GM18868 (cell line): ENCODE results near the gene SLC9A2.

ENCODE experiments used
- ATAC-seq: cut with Tn5 transposase; IDR thresholded peaks from one replicate; pipeline ENCODE4 v1.9.1; 2021; ENCODE audit warnings: mild to moderate bottlenecking, moderate library complexity; ENCODE audit not compliant: unreplicated experiment

SLC9A2 gene

DNA sequence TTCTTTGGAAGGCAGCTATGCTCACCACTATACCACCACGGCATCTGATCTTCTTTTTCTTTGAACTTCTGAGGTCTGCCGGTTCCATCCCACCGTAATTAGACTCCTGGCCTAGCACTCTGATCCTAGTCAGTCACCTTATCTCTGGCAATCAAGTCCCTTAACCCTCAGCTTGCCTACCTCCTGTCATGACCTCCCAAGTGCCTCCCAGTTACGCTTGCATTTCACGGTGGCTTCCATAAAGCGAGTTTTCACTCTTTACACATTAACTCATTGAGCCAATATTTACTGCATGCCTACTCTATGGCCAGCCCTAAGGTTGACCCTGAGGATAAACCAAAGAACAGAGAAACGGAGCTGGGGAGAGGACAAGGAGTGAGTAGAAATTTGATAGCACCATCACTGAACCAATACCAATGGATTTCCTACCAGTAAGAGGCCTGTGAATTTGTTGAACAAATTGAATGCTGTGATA lies 104.7 kb downstream of the SLC9A2 start:
- no peak for ATAC-seq

DNA sequence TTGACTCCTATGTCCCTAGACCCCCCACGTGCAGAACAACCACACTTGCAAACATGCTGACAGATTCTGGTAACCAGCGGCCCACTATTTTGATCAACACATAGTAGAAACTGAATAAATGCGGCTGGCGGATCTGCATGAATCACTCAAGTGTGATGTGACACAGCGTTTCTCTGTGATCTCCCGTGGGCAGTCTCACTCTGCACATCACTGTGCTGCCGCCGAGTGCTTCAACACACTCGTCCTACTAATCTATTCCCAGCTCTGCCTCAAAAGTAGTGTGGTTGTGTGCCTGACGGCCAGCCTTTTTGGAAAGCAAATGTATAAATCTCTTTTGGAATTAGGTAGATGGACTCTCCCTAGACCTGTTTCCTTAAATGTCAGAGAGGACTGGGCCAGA lies 105.2 kb downstream of the SLC9A2 start:
- no peak for ATAC-seq

DNA sequence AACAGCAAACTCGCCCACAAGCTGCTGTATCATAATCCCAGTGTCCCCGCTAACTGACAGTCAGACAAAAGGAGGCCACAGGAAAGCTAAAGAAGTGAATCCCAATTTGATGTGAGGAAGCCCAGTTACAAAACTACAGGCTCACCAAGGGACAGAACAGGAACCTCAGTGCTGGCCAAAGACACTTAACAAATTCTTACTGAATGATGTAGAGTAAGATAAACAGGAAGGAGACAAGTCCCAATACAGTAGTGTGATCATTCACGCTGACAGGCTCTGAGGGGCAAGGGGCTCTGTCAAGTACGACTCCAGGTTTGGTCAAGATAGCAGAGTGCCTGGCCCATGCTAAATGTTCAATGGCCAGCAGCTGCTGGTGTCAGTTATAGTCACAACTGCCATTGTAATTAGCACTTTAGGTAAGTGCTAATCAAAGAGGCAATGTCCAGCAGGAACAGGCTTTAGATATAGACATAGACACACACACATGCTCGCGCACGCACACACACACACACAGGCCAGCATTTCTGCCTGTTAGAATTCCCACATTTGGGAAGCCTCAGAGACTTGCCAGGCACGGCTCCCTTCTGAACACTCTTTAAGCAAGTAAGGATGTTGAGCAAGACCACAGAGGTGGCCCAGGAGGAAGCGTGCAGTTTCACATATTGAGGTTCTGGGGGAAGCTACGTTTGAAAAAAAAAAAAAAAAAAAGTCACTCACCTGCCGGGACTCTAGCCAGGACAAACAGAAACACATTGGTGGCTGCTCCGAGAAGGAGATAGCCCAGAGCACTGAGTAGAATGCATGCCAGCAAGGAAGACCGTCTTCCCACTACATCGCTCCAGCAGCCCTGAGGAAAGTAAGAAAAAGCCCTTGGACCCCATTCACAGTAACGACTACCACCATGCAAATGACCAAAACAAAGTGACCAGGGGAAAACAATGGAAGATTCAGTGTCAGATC lies 107.1 kb downstream of the SLC9A2 start:
- ATAC-seq: no peak

DNA sequence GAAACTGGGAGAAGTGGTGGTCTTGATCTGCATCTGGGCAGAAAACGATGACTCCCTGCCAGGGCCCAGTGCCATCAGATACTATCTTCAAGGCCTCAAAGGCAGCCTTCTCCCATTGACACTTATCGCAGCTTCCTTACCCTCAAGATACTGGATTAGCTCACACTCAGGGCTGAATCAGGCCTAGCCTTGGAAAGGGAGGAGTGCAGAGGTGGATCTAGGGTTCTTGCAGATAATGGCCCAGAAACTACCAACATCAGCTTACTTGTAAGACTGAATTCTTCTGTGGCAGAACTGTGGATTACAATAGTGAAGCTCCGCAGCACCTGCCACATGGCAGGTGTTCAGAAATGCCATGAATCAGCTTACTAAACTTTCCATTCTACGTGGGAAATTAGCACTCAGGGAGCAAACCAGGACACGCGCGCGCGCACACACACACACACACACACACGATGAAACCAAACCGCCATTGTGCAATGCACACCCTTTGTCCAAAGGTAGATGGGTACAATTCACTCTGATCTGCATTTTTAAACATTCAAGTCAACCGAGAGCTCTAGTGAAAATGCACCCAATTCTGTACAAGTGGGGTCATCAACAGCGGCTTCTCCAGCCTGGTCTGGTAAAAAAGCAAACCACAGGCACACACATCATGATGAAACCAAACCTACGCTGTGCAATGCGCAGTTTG lies 116.2 kb downstream of the SLC9A2 start:
- ATAC-seq: no peak

DNA sequence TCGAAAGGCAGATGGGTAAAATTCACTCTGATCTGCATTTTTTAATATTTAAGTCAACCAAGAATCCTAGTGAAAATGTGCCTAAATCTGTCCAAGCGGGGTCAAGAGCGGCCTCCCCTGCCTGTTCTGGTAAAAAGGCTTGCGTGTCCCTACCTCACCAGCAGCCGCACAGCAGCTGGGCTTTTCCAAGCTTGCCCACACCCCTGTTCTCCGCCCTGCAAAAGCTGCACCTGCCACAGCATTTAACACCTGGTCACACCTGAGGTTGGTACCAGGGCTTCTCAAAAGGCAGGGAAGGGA lies 116.7 kb downstream of the SLC9A2 start:
- ATAC-seq: peak; percentile 30

DNA sequence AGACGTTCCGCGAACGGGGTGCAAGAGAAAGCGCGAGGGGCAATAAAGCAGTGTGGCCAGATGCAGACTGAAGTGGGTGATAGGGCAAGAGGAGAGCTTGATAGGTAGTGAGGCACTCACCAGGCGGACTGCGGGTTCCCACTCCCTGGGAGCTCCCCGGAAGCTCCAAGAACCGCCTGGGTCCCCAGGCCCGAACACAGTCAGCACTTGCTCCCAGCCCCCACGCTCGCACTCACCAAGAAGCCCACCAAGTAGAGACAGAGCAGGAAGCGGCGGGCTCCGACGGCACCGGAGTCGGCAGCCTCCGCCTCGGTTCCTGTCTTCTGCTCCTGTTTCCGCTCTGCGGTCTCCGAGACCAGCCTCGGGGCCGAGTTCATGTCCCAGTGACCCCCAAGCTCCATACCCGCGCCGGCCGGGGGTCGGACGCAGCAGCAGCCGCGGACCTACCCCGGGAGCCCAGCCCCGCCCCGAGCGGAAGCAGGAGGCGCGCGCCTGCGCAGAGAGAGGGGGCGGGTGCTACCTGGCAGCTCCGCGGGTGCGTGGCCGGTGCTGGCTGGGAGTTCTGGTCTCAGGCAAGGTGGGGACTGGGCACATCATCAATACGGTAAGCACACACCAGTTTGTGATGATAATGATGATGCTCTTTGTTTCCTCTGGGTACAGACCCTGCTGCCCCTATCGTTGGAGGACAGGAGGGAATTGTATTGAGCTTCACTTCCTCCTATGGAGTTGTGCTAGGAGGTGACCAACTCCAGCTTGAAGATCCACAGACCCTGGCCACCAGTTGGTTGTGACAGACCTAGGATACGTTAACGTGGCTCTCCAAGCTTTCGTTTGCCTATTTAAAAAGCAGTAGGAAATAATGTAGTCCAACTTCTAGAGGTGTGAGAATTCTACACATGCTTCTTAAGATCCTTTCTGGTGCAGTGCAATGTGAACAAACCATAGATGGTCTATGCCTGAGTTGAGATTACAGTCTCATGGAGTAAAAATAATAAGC lies 117.4 kb downstream of the SLC9A2 start:
- peak; percentile 91 for ATAC-seq

DNA sequence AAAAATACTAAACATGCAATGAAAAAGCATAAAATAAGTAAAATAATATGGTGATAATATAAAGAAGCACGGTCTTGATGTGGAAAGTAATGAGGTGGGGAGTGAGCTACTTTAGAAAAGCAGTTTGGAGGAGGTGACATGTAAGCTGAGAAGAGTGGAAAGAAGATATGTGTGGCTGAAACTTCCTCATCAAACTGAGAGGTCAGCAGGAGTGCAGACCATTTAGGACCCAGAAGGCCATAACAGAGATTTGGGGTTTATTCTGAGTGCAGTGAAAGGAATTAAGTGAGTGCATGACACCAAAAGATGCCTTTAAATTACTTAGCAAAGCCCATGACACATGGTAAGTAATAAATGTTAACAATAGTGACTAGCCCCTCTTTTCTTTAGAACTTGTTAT lies 118.1 kb downstream of the SLC9A2 start:
- ATAC-seq: peak; percentile 47

DNA sequence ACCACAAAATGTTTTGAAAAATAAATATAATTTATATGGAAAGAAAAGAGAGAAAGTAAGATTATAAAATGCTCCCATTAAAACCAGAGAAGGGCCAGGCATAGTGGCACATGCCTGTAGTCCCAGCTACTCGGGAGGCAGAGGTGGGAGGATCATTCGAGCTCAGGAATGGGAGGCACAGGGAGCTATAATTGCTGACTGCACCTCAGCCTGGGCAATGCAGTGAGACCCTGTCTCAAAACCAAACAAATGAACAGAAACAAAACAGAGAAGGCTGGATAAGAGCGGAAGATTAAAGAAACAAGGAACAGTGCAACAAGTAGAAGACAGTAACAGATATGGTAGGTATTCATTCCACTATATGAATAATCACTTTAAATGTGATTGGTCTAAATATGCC lies 123.9 kb downstream of the SLC9A2 start:
- no peak for ATAC-seq

DNA sequence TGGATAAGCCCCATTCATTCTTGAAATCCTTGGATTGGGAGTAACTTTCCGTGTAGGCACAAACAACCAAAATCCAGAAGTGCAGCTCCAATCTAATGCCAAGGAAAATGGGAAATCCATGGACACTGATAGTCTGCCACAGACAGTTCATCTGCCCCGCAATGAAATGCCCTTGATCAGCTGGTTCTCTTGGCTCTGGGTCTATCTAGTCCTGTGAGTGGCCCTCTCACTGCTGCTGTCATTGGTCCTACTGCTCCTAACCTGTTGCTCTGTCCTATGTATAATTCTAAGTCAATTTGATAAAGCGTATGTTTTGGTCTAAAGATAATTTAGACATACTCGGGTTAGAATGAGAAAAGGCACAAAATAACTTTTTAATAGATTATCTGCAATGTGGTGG lies 128.8 kb downstream of the SLC9A2 start:
- ATAC-seq: no peak

DNA sequence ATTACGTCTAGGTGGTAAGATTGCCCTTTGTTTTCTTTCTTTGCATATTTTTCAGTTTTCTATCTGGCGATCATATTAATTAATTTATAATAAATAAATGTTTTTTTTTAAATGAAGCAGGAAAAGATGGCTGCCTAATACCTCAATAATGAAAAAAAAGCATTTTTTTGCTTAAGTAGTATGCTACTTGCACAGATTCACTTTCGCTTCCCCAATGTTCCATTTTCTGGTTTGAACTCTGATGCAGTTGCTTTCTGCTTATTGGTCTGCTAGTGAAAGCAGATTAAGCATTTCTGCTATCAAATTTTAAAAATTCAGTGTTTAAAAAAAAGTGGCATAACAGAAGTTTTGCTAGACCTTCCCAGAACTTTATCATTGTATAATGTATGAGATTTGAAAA lies 130.6 kb downstream of the SLC9A2 start:
- peak; percentile 88 for ATAC-seq

DNA sequence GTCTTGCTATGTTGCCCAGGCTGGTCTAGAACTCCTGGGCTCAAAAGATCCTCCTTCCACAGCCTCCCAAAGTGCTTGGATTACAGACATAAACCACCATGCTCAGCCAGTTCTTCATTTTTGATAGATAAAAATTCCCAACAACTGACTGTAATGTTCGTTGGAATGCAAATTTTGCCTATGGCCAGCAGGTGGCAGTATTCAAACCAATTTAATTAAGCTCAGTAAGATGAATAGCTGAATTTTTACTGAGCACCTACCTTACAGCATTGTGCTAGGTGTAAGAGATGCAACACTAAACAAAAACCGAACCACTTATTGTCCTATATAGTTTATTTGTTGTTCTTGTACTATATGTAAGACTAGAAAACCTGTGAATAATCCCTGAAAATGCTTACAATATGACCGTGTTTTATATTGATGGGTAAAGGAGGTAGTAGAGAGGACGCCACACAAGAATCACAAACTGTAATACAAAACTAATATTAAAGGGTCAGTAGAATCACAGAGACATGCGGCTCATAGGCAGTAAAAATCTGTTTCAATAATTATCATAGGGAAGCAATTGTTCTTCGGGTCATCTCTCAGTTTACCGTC lies 134.3 kb downstream of the SLC9A2 start:
- peak; percentile 55 for ATAC-seq

DNA sequence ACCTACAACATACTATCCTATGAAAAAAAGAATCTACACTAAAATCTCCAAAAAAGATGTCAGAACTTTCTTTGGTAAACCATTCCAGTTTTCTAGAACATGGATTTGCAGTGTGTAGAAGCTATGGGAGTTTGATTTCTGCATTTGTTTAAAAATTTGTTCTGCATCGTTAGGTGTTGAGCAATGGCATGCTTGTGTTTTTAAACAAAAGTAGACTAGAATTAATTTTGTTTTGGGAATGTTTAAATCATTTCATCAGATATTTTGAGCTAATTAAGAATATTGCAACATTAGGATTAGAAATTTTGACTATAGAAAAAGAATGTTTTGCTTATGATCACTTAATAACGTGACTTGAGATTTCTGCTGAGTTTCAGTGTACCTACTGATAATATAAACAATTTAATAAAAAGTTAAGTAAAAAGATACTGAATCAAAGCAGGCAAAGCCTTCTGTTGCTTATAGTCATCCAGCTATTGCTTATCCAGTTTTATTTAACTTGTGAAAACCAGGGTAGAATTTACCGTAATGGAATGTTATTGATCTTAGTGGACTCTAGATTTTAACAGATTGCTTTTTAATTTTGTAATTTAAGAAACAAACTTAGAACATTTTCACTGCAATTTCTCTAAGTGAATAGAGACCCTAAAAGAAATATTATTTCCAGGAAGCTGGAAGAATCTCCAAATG lies 135.2 kb downstream of the SLC9A2 start:
- no peak for ATAC-seq

DNA sequence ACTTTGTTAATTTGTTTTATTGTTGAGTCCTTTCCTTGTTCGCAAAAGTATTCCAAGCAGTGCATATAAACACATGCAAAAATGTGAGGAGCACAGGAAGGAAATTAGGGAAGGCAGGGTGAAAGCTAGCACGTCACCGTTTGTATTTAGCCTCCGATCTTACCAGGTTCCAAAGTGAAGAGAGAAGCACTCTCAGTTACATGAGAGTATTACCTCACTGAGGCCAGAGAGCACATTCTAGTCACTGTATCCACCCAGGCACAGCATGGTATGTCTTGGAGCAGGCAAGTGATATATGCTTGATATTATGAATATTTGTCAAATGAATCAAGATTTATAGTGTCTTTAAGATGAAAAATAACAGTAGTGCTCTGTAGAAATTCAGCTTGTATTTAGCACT lies 135.9 kb downstream of the SLC9A2 start:
- ATAC-seq: no peak

DNA sequence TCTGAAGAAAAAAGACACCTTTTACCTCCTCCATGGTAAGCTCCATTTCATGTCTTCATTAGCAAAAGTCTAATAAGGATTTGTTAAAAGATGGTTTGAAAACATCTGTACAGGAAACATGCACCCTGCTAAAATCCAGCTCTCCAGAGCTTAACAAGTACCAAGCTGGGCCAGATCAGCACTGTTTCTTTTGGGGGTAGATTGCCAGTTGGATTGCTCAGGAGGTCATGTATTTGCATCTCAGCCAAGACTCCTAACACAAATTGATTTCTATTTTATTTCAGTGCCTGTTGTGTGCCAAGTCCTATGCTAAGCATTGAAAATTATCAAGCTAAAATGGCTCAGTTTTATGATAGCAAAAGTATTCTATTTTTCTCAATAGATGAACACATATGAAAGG lies 139.1 kb downstream of the SLC9A2 start:
- no peak for ATAC-seq
